PC-9 (cell line): ENCODE measurements around the gene GAS7.

Source experiments
- CTCF ChIP-seq: fragments of 200-600 bp; sonication (generic); conservative IDR thresholded peaks from 2 replicates; pipeline ENCODE4 v1.6.1; 2017; ENCODE audit warnings: mixed run types, antibody characterized with exemption, mild to moderate bottlenecking, moderate library complexity
- EZH2 ChIP-seq: fragments of 200-600 bp; sonication (generic); IDR thresholded peaks from 2 replicates; pipeline ENCODE4 v1.8.0; 2017; ENCODE audit warnings: antibody characterized with exemption, low read depth

DNA sequence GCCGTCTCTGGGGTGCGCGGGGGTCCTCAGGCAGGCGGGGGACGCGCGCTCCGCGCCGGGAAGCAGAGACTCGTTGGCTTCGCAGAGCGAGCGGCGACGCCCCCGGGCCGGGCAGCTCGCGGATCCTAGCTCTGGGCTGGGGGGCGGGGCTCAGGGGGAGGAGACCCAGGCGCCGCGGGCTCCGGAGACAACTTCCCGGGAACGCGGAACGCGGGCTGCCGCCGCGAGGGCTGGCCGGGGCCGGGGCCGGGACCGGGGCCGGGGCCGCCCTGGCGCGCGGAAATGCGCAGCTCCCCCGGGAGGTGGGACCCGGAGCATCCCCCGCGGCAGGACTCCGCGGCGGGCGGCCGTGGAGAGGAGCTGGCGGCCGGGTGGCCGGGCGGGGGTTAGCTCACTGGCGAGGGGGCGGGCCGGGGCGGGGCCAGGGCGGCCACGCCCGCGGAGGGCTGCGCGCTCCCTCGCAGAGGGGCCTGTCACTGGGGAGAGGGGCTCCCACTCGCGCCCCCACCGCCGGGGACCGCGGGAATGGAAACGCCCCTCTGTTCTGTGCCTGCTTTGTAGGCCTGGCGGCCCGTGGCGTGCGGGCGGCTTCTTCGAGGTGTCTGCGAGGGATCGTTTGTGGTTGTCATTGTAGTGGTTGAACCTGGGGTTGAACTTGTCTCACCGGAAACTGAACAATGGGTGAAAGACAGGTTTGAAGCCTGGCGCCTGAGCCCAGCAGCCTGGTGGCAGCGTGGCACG, at the start of gene GAS7:
- TF ChIP-seq EZH2 (no peak), CTCF (no peak)
